ENCODE results near the gene MMP20. TPM values are rescaled to one million over a fixed set of nuclear protein-coding genes. Genes with fewer than 3 reads are reported as not detected.
"Not testable (repeated sequence)": the region's sequence is repeated elsewhere in the genome, so short reads cannot be mapped to it uniquely, and the experiment has no call there.

Gene MMP20, protein sequence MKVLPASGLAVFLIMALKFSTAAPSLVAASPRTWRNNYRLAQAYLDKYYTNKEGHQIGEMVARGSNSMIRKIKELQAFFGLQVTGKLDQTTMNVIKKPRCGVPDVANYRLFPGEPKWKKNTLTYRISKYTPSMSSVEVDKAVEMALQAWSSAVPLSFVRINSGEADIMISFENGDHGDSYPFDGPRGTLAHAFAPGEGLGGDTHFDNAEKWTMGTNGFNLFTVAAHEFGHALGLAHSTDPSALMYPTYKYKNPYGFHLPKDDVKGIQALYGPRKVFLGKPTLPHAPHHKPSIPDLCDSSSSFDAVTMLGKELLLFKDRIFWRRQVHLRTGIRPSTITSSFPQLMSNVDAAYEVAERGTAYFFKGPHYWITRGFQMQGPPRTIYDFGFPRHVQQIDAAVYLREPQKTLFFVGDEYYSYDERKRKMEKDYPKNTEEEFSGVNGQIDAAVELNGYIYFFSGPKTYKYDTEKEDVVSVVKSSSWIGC
- polyA plus RNA-seq (ENCODE audit: insufficient read length in 12 of 12): not detected
- long read RNA-seq, donor 1: 0 reads
- long read RNA-seq, donor 2: 0 reads
- long read RNA-seq, donor 3: 0 reads
- long read RNA-seq, donor 4: 0 reads
- long read RNA-seq, donor 5: 0 reads
- long read RNA-seq, donor 6: 0 reads
- long read RNA-seq, donor 7: 0 reads
- long read RNA-seq, donor 8: 0 reads
- long read RNA-seq, donor 9: 0 reads
- long read RNA-seq, donor 10: 0 reads
- long read RNA-seq, donor 11: 0 reads

DNA sequence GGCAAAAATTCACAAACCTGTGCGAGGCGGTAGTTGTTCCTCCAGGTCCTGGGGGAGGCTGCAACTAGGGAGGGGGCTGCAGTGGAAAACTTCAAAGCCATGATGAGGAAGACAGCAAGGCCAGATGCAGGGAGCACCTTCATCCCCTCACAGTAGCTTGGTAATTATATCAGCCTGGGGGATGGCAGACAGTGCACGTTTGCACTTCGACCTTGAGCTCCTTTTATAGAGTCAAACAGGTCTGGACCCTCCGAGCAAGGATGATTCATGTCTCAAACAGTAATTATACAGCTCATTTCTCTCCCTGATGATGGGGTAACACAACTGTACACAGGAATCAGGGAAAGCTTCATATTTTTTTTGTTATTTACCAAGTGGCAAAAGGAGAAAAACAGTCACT, at the start of gene MMP20:
Gene MMP20 (minus strand): TSS at position 156 of the 400 bp plus-strand sequence. CDS start 13 bp downstream, at position 143.
- no peak for DNase-seq

DNA sequence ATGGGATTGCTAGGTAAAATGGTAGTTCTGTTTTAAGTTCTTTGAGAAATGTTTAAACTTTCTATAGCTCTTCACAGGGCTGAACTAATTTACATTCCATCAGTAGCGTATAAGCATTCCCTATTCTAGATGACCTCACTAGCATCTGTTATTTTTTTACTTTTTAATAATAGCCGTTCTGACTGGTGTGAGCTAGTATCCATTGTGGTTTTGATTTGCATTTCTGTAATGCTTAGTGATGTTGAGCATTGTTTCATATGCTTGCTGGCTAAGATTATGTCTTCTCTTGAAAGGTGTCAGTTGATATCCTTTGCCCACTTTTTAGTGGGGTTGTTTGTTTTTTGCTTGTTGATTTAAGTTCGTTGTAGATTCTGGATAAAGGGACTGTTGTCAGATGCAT, 44.5 kb upstream of the MMP20 start:
- DNase-seq: no peak

DNA sequence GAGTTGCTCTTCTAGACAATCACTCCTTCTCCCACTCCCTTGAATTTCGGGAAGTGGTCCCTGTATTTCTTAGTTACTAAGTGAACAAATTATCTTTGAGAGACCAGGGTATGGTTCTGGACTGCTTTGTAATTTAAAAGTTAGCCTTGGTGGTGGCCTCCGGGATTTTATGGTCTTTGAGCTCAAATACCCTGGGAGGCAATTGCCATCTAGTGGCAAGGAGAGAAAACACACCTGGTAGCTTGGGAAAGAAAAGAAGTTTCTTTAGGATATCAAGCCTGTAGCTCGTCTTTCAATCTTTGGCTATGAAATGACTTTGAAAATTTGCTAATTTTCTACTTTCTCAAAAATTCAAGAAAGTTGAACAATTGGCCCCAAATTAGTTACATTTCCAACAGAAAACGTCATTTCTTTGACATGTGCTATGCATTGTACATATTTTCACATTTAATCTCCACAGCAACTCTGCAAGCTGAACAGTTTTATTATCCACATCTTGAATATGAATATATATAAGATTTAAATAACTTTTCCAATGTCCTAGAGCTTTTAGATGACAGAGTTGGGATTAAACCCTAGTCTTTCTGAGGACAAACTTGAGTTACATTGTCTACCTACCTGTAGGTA, 41.3 kb upstream of the MMP20 start:
- no peak for DNase-seq

DNA sequence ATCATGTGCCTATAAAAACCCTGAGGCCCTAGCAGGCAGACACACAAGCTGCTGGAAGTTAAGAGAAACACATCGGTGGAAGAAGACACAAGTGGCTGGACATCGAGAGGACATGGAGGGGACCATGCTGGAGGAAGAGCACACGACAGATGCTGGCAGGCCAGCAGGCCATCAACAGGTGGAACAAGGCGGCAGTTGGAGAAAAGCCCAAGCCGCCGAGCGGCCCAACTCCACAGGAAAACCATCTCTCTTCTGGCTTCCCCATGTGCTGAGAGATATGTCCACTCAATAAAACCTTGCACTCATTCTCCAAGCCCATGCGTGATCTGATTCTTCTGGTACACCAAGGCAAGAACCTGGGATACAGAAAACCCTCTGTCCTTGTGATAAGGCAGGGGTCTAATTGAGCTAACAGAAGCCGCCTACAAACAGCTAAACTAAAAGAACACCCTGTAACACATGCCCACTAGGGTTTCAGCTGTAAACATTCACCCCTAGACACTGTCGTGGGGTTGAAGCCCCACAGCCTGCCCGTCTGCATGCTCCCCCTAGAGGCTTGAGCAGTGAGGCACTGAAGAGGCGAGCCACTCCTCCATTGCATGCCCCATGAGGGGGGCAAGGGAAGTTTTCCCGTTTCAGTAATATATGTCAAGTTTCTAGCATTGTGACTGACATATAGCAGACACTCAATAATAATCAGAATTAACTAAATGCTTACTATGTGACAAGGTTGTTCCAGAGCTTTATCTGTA, 39.0 kb upstream of the MMP20 start:
- no peak for DNase-seq

DNA sequence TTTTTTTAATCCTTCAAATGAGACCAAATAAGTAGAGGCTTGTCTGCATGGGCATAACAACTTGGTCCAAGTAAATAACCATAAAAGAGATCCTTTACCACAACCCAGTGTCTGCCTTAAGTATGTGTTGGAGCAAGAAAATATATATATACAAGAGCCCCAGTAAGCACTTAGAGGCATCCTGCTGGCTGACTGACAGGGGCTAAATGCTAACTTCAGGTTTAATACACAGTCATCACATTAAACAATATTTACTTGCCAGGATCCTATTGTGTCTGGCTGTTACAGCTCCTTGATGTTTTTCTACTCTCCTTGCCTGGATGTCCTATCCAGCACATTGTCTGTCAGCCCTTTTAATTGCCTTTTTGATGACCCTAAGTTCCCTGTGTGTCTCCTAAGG, 37.5 kb upstream of the MMP20 start:
- DNase-seq: no peak

DNA sequence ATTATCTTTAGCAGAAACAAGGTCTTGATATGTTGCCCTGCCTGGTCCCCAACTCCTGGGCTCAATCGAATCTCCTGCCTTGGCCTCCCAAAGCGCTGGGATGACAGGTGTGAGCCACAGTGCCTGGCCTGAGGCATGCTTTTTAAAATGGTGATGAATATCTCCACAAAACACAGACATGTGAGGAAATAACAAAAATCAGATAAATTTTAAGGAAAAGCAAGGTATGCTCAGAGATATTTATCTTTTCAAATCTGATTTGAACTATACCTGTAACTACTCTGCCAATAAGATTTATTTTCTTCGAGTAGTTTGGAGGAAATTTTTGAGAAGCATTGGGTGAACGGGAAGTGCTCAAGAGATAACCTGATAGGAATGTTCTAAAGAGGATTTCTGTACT, 35.9 kb upstream of the MMP20 start:
- no peak for DNase-seq

DNA sequence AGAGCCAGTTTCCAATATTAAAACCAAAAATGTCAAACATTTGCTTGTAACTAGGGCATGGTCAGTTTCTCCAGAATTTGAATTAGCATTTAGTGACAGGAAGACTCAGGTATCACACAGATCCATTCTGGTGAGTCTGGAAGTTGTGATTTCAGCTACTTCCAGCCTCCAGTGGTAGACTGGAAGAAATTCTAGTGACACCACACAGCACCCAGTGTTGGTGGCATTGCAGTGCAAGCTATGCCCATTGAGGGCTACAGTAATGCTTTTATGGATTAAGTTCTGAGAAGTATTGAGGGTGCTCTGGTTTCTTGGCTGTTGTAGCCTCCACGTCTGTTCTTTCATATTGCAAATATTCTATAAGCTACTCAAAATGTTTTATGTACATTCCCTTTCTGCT, 31.4 kb upstream of the MMP20 start:
- no peak for DNase-seq

DNA sequence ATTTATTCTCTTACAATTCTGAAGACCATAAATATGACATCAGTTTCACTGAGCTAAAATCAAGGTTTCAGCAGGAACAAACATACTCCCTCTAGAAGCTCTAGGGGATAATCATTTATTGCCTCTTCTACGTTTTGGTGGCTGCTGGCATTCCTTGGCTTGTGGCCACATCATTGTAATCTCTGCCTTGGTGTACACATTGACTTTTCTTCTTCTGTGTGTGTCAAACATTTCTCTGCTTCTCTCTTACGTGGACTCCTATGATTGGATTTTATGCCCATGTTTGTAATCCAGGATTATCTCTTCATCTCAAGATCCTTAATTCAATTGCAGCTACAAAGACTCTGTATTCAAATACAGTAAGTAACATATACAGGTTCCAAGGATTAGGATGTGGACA, 30.4 kb upstream of the MMP20 start:
- DNase-seq: no peak

DNA sequence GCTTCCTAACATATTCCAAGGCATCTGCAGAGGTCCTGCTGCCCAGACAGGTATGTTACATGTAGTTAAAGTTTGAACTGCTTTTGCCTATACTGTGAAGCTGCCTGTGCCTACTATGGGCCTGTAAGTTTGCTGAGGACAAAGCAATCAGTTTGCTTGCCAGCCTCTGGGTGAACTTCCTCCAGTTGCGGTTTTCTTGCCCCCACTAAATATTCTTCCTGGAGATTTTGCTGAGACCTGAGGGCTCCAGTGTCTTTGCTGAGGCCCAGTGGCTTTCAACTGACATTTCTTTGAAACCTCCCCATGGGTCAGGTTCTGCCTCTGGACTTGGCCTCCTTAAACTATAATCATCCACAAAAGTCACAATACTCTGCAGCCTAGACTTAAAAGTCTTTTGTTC, 29.6 kb upstream of the MMP20 start:
- no peak for DNase-seq

DNA sequence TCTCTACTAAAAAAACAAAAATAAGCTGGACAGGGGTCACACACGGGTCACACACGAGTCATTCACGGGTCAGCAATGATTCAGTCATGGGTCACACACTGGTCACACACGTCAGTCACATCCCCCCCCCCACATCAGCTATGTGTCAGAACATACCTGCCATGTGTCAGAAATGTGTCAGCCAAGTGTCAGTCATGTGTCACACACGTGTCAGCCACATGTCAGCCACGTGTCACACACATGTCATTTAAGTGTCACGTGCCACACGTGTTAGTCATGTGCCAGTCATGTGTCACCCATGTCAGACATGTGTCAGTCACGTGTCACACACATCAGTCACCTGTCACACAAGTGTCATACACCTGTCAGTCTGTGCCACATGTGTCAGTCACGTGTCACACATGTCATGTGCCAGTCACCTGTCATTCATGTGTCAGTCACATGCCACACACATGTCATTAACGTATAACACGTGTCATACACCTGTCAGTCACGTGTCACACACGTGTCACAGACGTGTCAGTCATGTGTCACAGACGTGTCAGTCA, 28.7 kb upstream of the MMP20 start:
- no peak for DNase-seq

DNA sequence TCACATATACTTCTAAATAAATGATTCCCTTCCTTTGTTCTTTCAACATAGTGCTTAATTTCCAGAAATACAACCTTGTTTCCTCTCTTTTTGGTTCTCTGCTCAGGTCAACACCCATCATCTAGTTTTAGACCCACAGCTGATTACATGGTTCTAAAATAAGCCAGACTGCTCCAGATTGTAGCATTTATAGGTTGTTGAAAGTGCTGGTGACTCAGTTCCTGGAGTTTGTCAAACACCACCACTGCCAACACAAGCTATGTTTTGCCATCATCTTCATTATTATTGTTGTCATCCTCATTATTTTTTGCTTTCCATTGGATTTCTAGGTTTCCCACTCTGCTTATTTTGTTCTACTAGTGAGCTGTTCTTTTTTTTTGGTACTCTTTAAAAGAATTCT, 22.3 kb upstream of the MMP20 start:
- no peak for DNase-seq

DNA sequence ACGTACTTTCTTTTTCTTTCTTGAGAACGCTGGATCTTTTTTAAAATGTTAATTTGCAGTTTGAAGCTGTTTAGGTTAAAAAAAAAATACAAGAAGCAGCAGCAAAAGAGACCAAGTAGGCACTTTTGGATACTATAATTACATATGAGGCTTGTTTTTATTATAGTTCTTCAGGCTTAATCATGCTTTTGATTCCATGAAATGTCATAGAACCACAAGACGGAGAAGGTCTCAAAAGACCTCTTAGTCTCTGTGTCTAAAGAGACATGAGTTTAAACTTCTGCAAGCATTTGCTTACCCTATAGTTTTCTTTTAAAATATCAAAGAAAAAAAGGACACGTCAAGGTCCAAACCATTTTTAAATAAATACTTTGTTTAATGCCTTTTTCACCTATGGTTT, 18.8 kb upstream of the MMP20 start:
- no peak for DNase-seq

DNA sequence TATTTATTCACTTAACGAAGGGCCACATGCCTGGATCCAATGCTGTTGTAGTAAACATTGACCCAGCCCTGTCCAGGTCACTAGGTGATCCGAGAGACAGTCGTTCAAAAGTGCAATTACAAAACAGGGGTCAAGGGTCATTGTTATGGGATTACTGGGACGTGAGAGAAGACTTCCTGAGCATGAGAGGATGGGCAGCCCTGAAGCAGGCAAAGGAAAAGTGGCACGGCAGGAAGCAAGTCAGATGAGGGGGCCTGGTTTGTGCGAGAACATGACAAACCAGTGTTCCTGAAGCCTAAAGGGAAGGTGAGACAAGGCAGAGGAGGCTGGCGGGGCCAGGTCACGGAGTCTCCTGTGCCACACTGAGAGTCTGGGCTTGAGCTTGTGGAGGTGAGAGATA, 15.8 kb upstream of the MMP20 start:
- DNase-seq: no peak

DNA sequence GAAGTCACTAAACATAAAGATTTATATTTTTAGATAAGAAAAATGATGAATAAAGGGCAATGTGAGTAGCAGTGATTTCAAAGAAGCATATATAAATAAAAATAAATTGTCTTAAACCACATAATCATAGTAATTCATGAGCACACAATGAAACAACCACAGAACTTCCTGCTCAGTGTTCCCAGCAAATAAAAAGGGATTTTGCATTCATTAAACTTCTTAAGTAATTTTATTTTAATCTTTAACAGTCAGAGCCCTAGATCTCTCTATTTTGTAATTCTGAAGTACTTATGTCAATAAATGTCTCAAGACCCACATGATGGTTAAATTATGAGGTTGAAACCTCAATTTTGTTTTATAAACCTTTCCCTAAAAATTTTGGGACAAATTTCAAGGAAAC, 14.5 kb upstream of the MMP20 start:
- DNase-seq: no peak

DNA sequence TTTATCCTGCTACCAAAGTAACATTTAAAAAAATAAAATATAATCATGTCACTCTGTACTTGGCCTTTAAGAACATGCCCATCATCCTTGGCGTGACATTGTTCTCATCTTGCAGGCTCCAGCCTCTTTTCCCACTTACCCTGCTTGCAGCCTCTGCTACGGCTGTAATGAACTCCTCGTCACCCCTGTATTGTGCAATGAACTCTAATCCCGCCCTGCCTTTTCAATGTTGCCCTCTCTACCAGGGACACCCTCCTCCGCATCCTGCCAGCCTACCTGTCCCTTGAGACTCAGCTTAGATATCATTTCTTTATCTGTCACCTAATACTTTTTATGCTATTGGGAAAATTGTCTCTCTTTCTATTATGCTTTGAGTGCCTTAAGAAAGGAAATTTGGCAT, 12.6 kb upstream of the MMP20 start:
- no peak for DNase-seq

DNA sequence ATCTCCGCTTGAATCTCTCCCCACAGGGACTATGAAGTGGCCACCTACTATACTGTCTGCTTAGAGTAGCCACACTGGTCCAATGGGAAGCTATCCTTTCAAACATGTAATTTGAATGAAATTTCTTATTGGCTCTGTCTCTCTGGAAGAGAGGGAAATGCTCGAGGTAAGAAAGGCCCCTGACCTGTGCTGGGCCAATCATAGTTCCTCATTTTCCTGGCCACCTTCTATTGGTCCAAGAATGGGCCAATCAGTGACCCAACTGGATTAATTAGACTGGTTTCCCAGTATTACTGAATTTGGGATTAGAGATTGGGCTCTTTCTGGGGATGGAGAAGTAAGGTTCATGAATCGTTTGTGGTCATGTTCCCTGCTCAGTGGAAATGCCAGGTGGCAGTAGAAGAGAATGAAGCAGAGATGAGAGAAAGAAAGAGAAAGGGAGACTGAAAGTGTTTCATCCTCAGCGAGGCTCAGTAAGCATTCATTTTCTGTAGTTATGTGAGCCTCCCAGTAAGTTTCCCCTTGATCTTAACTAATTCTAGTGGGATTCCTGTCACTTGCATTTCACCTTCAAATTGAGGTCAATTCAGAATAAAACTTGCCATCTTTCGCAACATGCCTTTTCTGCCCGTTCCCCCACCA, 8.4 kb upstream of the MMP20 start:
- DNase-seq: no peak

DNA sequence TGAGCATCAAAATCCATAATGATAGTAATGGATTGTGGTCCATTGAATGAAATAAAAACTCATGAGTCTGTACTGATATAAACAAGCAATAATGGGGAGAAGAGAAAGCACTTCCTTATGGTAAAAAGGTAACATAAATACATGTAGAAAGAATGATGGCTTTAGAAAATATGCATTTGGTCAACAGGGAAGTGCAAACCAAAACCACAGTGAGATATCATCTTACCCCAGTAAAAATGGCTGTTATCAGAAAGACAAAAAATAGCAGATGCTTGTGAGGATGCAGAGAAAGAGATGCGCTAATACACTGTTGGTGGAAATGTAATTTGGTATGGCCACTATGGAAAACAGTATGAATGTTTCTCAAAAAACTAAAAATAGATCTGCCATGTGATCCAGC, 6.9 kb upstream of the MMP20 start:
- no peak for DNase-seq

DNA sequence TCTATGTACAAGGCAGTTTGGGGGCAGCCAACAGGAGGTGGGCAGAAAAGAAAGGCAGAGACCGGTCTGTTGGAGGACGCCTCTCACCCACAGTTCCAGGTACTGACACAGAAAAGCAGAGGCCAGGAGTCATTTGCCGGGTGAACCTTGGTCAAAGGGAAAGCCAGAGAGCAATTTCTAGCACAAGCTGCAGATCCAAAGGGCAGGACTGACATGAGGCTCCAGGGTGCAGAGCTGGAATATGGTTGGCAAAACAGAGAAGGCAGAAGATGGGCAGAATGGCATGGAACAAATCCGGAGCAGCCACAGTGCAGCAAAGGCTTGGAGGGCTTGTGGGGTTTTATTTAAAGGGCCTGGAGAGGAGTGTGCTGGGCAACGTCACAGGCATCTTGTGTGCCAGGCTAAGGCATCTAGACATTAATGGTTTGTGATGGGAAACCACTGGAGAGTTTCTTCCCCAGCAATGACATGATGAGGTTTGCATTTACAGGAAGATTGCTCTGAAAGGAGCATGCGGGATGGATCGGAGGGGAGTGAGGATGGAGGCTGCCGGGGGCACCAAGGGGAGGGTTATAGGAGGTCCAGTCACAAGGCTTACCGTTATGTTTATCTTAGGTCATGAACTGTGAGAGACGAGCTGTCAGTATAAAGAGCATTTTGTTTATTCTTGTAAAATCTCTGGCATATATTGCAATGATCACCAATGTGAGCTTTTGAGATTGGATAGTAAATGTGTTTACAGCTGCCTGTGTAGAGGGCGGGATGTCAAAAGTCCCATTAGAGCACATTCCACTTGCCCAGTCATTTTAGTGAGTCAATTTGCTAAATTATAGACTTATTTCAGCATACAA, 5.7 kb upstream of the MMP20 start:
- no peak for DNase-seq

DNA sequence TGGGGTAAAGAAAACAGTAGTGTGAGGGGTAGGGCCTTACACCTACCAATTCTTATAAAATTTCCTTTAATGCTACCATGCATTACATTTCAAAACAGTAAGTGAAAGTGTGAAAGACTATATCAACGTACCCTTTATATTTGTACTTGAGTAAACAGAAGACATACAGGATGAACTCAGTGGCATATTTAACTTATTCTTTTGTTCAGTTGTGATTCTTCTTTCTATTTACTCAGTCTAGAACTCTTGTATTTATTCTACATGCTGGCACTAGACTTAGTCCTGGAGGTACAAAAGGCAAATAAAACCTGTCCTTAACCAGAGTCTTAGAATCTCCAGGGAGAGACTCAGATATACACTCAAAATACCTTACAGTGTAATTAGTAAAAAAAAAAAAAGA, 4.8 kb upstream of the MMP20 start:
- DNase-seq: not testable (repeated sequence)

DNA sequence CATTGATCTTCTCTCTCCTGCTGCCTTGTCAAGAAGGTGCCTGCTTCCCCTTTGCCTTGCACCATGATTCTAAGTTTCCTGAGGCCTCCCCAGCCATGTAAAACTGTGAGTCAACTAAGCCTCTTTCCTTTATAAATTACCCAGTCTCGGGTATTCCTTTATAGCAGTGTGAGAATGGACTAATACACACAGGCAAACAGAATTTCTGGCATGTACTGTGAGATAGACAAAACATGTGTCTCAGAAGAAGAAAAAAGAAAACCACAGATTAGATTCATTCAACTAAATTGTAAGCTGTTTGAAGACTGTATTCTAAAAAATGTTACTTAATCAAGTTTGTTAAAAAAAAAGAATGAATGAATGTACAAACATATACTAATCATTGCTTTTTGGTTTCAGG, 1.5 kb upstream of the MMP20 start:
- DNase-seq: no peak

DNA sequence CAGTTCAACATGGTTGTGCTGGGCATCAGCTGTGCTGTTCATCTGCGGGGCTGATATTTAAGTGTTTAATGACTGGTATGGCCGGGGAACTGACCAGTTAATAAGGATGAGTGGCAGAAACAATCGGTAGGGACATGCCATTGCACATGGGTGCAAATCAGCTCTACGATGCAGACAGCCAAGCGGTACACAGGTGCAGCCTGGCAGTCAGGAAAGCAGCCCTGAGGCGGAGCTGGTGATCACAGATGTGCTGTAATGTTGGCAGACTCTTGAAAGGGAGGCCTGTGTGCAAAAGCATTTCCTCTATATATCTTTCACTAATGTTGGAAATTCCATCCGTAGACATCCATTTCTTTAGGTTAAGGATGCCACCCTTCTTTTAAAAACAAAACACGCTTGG, 1.1 kb downstream of the MMP20 start:
- DNase-seq: no peak
